ENCODE data around the gene BRD3.
A peak's percentile ranks its signal among the peaks of the same experiment; 100 is the strongest.

The BRD3 gene

GRCh38 chr9:134053941-134054761, 13.7 kb downstream of the BRD3 start:
- peak; percentile 14 for DNase-seq

GRCh38 chr9:134053401-134053871, 14.4 kb downstream of the BRD3 start:
- DNase-seq, result peak; percentile 38

GRCh38 chr9:134052941-134053340, 14.9 kb downstream of the BRD3 start:
- peak; percentile 27 for DNase-seq

GRCh38 chr9:134052491-134052890, 15.3 kb downstream of the BRD3 start:
- DNase-seq, result peak; percentile 8

GRCh38 chr9:134051319-134051718, 16.5 kb downstream of the BRD3 start:
- DNase-seq, result no peak

GRCh38 chr9:134050726-134051125, 17.1 kb downstream of the BRD3 start:
- no peak for DNase-seq

- DNase-seq, result peak; percentile 22
Observed at GRCh38 chr9:134049772-134050588, 17.8 kb downstream of the BRD3 start.

- no peak for DNase-seq
Observed at GRCh38 chr9:134049236-134049635, 18.6 kb downstream of the BRD3 start.

GRCh38 chr9:134048582-134048968, 19.3 kb downstream of the BRD3 start:
- no peak for DNase-seq

GRCh38 chr9:134047868-134048581, 19.8 kb downstream of the BRD3 start:
- DNase-seq, result no peak

- DNase-seq, result no peak
Observed at GRCh38 chr9:134046894-134047681, 20.7 kb downstream of the BRD3 start.

- no peak for DNase-seq
Observed at GRCh38 chr9:134045841-134046544, 21.8 kb downstream of the BRD3 start.

- no peak for DNase-seq
Observed at GRCh38 chr9:134044944-134045343, 22.9 kb downstream of the BRD3 start.

GRCh38 chr9:134043531-134043988, 24.3 kb downstream of the BRD3 start:
- DNase-seq, result peak; percentile 6

- DNase-seq, result no peak
Observed at GRCh38 chr9:134041649-134041962, 26.2 kb downstream of the BRD3 start.

GRCh38 chr9:134040781-134041648, 26.8 kb downstream of the BRD3 start:
- DNase-seq, result peak; percentile 47

- peak; percentile 14 for DNase-seq
Observed at GRCh38 chr9:134040176-134040565, 27.7 kb downstream of the BRD3 start.

GRCh38 chr9:134039386-134040175, 28.2 kb downstream of the BRD3 start:
- peak; percentile 20 for DNase-seq

- no peak for DNase-seq
Observed at GRCh38 chr9:134037641-134038040, 30.2 kb downstream of the BRD3 start.

GRCh38 chr9:134036130-134036529, 31.7 kb downstream of the BRD3 start:
- DNase-seq, result no peak
